HPDE6-E6E7 (cell line): ENCODE data around the gene FAM83C.
"Not testable (repeated sequence)": the region's sequence is repeated elsewhere in the genome, so short reads cannot be mapped to it uniquely, and the experiment has no call there.

Experiments
- DNase-seq: peaks from one replicate; pipeline ENCODE4 v3.0.0; 2011; ENCODE audit warnings: missing footprints; ENCODE audit errors: extremely low spot score

FAM83C gene

GRCh38 chr20:35267092-35267491 is 25.1 kb downstream of the FAM83C start:
- no peak for DNase-seq

GRCh38 chr20:35264755-35265154 is 27.5 kb downstream of the FAM83C start:
- DNase-seq, result peak; percentile 58

- DNase-seq, result no peak
Measured at GRCh38 chr20:35263532-35264341, 28.5 kb downstream of the FAM83C start.

- peak; percentile 81 for DNase-seq
Measured at GRCh38 chr20:35262731-35263531, 29.3 kb downstream of the FAM83C start.

GRCh38 chr20:35262321-35262720 is 29.9 kb downstream of the FAM83C start:
- not testable (repeated sequence) for DNase-seq

GRCh38 chr20:35260426-35260825 is 31.8 kb downstream of the FAM83C start:
- DNase-seq, result no peak

- DNase-seq, result no peak
Measured at GRCh38 chr20:35257175-35257909, 34.9 kb downstream of the FAM83C start.

GRCh38 chr20:35254448-35254999 is 37.7 kb downstream of the FAM83C start:
- DNase-seq, result no peak

GRCh38 chr20:35253010-35253409 is 39.2 kb downstream of the FAM83C start:
- DNase-seq, result no peak

GRCh38 chr20:35252598-35252997 is 39.6 kb downstream of the FAM83C start:
- not testable (repeated sequence) for DNase-seq

GRCh38 chr20:35252037-35252461 is 40.2 kb downstream of the FAM83C start:
- no peak for DNase-seq

GRCh38 chr20:35251613-35251940 is 40.6 kb downstream of the FAM83C start:
- DNase-seq, result no peak

GRCh38 chr20:35248641-35249475 is 43.4 kb downstream of the FAM83C start:
- no peak for DNase-seq

- no peak for DNase-seq
Measured at GRCh38 chr20:35246723-35247122, 45.5 kb downstream of the FAM83C start.

GRCh38 chr20:35243986-35244385 is 48.2 kb downstream of the FAM83C start:
- no peak for DNase-seq

- no peak for DNase-seq
Measured at GRCh38 chr20:35243317-35243716, 48.9 kb downstream of the FAM83C start.

GRCh38 chr20:35240811-35241293 is 51.4 kb downstream of the FAM83C start:
- DNase-seq, result no peak

GRCh38 chr20:35240083-35240810 is 52.0 kb downstream of the FAM83C start:
- DNase-seq, result no peak

- no peak for DNase-seq
Measured at GRCh38 chr20:35238735-35239134, 53.5 kb downstream of the FAM83C start.

- no peak for DNase-seq
Measured at GRCh38 chr20:35238170-35238569, 54.1 kb downstream of the FAM83C start.
